HepG2 (cell line): Measurements from ENCODE around the gene TAF6L. TPM values are rescaled to one million over a fixed set of nuclear protein-coding genes. Genes with fewer than 3 reads are reported as not detected.
A peak's percentile ranks its signal among the peaks of the same experiment; 100 is the strongest.

Source experiments
- ATF1 ChIP-seq: IDR thresholded peaks from 2 replicates; pipeline ENCODE4 v1.6.1; 2016; ENCODE audit warnings: mild to moderate bottlenecking, control low read depth
- FOXA3 ChIP-seq: IDR thresholded peaks from 2 replicates; pipeline ENCODE4 v1.6.1; 2016; ENCODE audit warnings: missing genetic modification reagents, missing compliant biosample characterization
- HNRNPL ChIP-seq: fragments of 200-400 bp; formaldehyde crosslinking; IDR thresholded peaks from 2 replicates; pipeline ENCODE4 v1.6.1; 2017; ENCODE audit warnings: mild to moderate bottlenecking, low read depth, low read length
- NR2C2 ChIP-seq: sonication (generic); formaldehyde crosslinking; IDR thresholded peaks from 2 replicates; pipeline ENCODE4 v1.4.0; 2020; ENCODE audit warnings: missing genetic modification reagents, mild to moderate bottlenecking, moderate library complexity, borderline replicate concordance
- SCMH1 ChIP-seq: sonication (generic); formaldehyde crosslinking; IDR thresholded peaks from 2 replicates; pipeline ENCODE4 v1.9.0; 2021; ENCODE audit warnings: missing genetic modification reagents, mild to moderate bottlenecking, borderline replicate concordance
- SMAD1 ChIP-seq: sonication (generic); formaldehyde crosslinking; IDR thresholded peaks from 2 replicates; pipeline ENCODE4 v1.4.0; 2020; ENCODE audit warnings: missing genetic modification reagents, low read depth, mild to moderate bottlenecking, borderline replicate concordance
- TP53 ChIP-seq: sonication (generic); formaldehyde crosslinking; conservative IDR thresholded peaks from 2 replicates; pipeline ENCODE4 v1.4.0; 2020; ENCODE audit warnings: missing genetic modification reagents
- ZMAT3 ChIP-seq: sonication (generic); formaldehyde crosslinking; conservative IDR thresholded peaks from 2 replicates; pipeline ENCODE4 v1.7.0; 2021; ENCODE audit warnings: missing genetic modification reagents
- ZNF17 ChIP-seq: sonication (generic); formaldehyde crosslinking; IDR thresholded peaks from 2 replicates; pipeline ENCODE4 v1.5.0; 2020; ENCODE audit warnings: mild to moderate bottlenecking, missing genetic modification reagents
- ZNF225 ChIP-seq: sonication (generic); formaldehyde crosslinking; IDR thresholded peaks from 2 replicates; pipeline ENCODE4 v1.4.0; 2020; ENCODE audit warnings: mild to moderate bottlenecking, missing genetic modification reagents
- ZNF282 ChIP-seq: fragments of 450-650 bp; IDR thresholded peaks from 2 replicates; pipeline ENCODE4 v1.6.1; 2018; ENCODE audit not compliant: partially characterized antibody
- ZNF326 ChIP-seq: sonication (generic); formaldehyde crosslinking; IDR thresholded peaks from 2 replicates; pipeline ENCODE4 v1.4.0; 2020; ENCODE audit warnings: missing genetic modification reagents, borderline replicate concordance
- ZNF329 ChIP-seq: sonication (generic); formaldehyde crosslinking; IDR thresholded peaks from 2 replicates; pipeline ENCODE4 v1.9.0; 2021; ENCODE audit warnings: low read depth, mild to moderate bottlenecking, missing genetic modification reagents
- ZSCAN12 ChIP-seq: sonication (generic); formaldehyde crosslinking; IDR thresholded peaks from 2 replicates; pipeline ENCODE4 v1.9.0; 2021; ENCODE audit warnings: mild to moderate bottlenecking, missing genetic modification reagents
- polyA plus RNA-seq, 8 experiments: library from polyadenylated mRNA; depleted of rRNA in 3 of 8; stranded (reverse) in 7 of 8; unstranded in 1 of 8; fragments of >200 nt; fragmentation: Illumina TruSeq in 4 of 8; extraction: Trizol in 4 of 8; gene quantifications; 2 replicates each; pipeline versions ENCODE4 v1.2.1 to v1.2.3, GENCODE V29; 2011 to 2016; ENCODE audit warnings: low read depth in 4 of 8, missing spikeins in 1 of 8, mixed read lengths in 1 of 8; ENCODE audit not compliant: insufficient read depth in 1 of 8
- total RNA-seq, 5 experiments: library from RNA; depleted of rRNA; stranded (reverse); fragments of >200 nt; fragmentation: Illumina TruSeq; extraction: Trizol; gene quantifications; 2 replicates each; pipeline ENCODE4 v1.2.3, GENCODE V29; 2016; ENCODE audit warnings: low read depth in 1 of 5
- TF ChIP-seq, protein P1 (sequence below): sonication (generic); formaldehyde crosslinking; IDR thresholded peaks from 2 replicates; pipeline ENCODE4 v1.8.0; 2022; ENCODE audit warnings: missing genetic modification reagents, mild to moderate bottlenecking, inconsistent platforms, borderline replicate concordance
- TF ChIP-seq, protein P2 (sequence below): sonication (generic); formaldehyde crosslinking; IDR thresholded peaks from one replicate; pipeline ENCODE4 v1.5.1; 2020; ENCODE audit warnings: mild to moderate bottlenecking, missing genetic modification reagents; ENCODE audit errors: not compliant biosample characterization
- TF ChIP-seq, protein P3 (sequence below): sonication (generic); formaldehyde crosslinking; IDR thresholded peaks from 2 replicates; pipeline ENCODE4 v1.5.0; 2020; ENCODE audit warnings: mild to moderate bottlenecking, low read depth, missing genetic modification reagents, borderline replicate concordance
- TF ChIP-seq, protein P4 (sequence below): sonication (generic); formaldehyde crosslinking; IDR thresholded peaks from 2 replicates; pipeline ENCODE4 v1.5.1; 2020; ENCODE audit warnings: missing genetic modification reagents, mild to moderate bottlenecking, borderline replicate concordance

TAF6L gene
- total and polyA plus RNA-seq, 2 of the 13 experiments (the other 11 are each of a cell fraction or from before 2014, with no cell fraction given) = 12.6 to 19.4 TPM

DNA sequence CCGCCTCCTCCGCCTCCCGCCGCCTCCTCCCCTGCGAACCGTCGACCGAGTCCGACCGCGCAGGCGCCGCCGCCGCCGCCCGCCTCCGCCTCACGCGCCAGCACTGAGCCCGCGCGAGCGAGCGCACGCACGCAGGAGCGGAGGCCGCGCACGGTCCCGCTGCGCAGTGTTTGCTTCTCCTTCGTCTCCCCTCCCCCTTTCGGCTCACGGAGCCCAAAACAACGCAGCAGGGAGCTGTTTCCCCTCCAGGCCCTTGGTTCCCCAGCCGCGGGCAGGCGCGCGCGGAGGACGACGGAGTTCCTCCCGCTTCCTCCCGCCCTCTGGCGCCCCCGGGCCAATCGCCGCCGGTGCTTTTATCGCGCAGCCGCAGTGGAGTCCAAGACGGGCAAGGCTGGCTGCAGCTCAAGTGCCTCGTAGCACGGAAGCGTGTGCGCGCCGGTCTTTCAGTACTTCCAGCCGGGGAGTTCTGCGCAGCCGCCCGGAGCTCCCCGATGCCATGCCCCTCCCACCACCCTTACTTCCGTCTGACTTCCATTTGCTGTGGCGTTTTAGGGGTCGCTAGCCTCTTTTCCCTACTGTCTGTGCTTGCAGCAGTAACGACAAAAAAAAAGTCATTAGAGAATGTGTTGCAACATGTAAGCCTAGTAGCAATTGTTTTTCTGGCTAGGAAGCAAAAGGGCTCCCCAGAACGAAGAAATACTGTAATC lies 43.9 kb upstream of the TAF6L start, which contains the start of gene HNRNPUL2 (continued):
- TF ChIP-seq SMAD1 (CRISPR knock-in tag) (peak; percentile 83; the same call in 1 of the 2 replicates), ZMAT3 (CRISPR knock-in tag) (peak; percentile 96; the same call in 1 of the 2 replicates), ZNF282 (no peak), HNRNPL (no peak; the same call in 1 of the 2 replicates), NR2C2 (peak; percentile 70), TP53 (CRISPR knock-in tag) (no peak), ATF1 (CRISPR knock-in tag) (no peak), ZNF17 (CRISPR knock-in tag) (no peak), SCMH1 (CRISPR knock-in tag) (no peak), ZNF329 (CRISPR knock-in tag) (peak; percentile 86), ZNF225 (peak; percentile 87), FOXA3 (CRISPR knock-in tag) (peak; percentile 63), ZSCAN12 (CRISPR knock-in tag) (no peak), ZNF326 (no peak)
- TF ChIP-seq, protein P1, sequence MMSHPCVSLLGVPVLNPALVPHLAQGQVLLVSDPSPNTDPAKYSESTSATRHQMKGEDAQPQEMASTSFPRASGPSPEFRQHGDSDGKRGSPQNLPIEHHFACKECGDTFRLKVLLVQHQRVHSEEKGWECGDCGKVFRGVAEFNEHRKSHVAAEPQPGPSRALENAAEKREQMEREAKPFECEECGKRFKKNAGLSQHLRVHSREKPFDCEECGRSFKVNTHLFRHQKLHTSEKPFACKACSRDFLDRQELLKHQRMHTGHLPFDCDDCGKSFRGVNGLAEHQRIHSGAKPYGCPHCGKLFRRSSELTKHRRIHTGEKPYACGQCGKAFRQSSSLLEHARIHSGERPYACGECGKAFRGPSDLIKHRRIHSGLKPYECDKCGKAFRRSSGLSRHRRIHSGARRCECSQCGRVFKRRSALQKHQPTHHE (CRISPR knock-in tag) = no peak; the same call in 1 of the 2 replicates
- TF ChIP-seq, protein P2, sequence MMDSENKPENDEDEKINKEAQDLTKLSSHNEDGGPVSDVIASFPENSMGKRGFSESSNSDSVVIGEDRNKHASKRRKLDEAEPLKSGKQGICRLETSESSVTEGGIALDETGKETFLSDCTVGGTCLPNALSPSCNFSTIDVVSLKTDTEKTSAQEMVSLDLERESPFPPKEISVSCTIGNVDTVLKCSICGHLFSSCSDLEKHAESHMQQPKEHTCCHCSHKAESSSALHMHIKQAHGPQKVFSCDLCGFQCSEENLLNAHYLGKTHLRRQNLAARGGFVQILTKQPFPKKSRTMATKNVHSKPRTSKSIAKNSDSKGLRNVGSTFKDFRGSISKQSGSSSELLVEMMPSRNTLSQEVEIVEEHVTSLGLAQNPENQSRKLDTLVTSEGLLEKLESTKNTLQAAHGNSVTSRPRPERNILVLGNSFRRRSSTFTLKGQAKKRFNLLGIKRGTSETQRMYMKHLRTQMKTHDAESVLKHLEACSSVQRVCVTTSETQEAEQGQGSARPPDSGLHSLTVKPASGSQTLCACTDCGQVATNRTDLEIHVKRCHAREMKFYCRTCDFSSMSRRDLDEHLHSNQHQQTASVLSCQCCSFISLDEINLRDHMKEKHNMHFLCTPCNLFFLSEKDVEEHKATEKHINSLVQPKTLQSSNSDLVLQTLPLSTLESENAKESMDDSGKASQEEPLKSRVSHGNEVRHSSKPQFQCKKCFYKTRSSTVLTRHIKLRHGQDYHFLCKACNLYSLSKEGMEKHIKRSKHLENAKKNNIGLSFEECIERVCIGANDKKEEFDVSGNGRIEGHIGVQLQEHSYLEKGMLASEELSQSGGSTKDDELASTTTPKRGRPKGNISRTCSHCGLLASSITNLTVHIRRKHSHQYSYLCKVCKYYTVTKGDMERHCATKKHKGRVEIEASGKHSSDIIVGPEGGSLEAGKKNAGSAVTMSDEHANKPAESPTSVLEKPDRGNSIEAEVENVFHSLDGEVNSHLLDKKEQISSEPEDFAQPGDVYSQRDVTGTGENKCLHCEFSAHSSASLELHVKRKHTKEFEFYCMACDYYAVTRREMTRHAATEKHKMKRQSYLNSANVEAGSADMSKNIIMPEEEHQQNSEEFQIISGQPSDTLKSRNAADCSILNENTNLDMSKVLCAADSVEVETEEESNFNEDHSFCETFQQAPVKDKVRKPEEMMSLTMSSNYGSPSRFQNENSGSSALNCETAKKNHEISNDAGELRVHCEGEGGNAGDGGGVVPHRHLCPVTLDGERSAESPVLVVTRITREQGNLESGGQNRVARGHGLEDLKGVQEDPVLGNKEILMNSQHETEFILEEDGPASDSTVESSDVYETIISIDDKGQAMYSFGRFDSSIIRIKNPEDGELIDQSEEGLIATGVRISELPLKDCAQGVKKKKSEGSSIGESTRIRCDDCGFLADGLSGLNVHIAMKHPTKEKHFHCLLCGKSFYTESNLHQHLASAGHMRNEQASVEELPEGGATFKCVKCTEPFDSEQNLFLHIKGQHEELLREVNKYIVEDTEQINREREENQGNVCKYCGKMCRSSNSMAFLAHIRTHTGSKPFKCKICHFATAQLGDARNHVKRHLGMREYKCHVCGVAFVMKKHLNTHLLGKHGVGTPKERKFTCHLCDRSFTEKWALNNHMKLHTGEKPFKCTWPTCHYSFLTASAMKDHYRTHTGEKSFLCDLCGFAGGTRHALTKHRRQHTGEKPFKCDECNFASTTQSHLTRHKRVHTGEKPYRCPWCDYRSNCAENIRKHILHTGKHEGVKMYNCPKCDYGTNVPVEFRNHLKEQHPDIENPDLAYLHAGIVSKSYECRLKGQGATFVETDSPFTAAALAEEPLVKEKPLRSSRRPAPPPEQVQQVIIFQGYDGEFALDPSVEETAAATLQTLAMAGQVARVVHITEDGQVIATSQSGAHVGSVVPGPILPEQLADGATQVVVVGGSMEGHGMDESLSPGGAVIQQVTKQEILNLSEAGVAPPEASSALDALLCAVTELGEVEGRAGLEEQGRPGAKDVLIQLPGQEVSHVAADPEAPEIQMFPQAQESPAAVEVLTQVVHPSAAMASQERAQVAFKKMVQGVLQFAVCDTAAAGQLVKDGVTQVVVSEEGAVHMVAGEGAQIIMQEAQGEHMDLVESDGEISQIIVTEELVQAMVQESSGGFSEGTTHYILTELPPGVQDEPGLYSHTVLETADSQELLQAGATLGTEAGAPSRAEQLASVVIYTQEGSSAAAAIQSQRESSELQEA (CRISPR knock-in tag) = no peak
- TF ChIP-seq, protein P3, sequence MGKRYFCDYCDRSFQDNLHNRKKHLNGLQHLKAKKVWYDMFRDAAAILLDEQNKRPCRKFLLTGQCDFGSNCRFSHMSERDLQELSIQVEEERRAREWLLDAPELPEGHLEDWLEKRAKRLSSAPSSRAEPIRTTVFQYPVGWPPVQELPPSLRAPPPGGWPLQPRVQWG = no peak
- TF ChIP-seq, protein P4, sequence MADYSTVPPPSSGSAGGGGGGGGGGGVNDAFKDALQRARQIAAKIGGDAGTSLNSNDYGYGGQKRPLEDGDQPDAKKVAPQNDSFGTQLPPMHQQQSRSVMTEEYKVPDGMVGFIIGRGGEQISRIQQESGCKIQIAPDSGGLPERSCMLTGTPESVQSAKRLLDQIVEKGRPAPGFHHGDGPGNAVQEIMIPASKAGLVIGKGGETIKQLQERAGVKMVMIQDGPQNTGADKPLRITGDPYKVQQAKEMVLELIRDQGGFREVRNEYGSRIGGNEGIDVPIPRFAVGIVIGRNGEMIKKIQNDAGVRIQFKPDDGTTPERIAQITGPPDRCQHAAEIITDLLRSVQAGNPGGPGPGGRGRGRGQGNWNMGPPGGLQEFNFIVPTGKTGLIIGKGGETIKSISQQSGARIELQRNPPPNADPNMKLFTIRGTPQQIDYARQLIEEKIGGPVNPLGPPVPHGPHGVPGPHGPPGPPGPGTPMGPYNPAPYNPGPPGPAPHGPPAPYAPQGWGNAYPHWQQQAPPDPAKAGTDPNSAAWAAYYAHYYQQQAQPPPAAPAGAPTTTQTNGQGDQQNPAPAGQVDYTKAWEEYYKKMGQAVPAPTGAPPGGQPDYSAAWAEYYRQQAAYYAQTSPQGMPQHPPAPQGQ (CRISPR knock-in tag) = no peak; the same call in 1 of the 2 replicates
